SHP77 (cell line): ENCODE results near the gene TRMT61A.
A peak's percentile ranks its signal among the peaks of the same experiment; 100 is the strongest.

ENCODE experiments used
- DNase-seq, 2 experiments: peaks; one replicate each; lab custom pipeline; 2025; lab: John Stamatoyannopoulos, UW

The TRMT61A gene

DNA sequence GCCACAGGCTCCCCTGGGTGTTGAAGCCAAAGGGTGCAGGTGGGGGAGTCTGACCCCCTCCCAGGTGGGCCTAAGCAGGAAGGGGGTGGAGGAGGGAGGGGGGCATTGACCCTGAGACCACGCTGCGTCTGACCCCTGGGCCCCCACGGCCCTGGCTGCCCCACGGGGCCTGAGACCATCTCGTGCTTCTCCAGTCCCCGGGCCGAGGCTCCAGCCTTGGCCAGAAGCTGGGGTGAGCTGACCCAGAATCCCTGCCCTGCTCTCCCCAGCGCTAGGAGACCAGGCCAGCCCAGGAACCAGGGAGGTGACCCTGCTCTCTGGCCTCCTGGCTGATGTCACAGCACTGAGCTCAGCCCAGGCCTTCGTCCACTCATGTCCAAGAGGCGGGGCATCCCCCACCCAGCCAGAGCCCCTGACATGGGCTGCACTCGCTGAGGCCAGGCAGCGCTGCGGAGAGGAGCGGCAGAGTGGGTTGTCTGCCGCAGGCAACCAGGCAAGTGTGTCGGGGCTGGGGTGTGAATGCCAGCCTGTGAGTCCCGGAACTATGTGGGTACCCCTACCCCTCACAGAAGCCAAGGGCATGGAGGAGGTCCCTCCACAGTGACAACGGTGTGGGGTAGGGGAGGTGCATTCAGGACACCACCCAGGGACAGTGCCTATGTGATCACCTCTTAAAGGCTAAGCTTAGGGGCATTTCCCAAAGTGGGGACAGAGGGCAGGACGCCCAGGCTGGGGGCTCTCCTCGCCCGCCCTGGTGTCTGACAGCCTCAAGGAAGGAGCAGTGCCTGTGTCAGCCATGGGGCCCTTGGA lies 6.3 kb downstream of the TRMT61A start:
- DNase-seq: no peak

DNA sequence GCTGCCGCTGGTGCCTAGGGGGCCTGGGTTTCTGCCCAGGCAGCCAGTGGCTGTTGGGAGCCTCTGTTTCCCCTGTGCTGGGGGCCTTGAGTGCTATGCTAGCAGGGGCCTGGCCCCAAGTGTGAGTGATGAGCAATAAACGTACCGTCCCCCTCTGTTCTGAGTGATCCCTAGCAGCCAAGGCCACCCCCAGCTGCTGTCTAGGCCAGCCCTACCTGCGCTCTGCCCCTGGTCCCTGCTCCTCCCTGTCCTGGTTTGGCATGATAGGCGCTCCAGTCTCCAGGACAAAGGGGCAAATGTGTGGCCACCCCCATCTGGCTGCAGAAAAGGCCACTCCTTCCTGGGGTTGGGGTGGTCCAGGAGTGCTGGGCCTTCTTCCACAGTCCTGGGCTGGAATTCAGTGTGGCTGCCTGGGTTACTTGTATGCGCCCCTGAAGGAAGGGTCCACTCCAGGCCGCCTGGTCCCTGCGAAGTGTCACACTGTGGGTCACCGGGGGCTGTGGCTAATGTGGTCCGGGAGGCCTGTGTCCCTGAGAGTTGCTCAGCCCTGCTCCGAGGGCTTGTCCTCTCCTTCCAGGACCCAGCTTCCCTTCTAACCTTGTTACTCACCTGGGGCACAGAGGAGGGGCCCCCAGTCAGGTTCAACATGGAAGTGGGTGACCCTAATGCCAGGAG lies 7.0 kb downstream of the TRMT61A start:
- no peak for DNase-seq

DNA sequence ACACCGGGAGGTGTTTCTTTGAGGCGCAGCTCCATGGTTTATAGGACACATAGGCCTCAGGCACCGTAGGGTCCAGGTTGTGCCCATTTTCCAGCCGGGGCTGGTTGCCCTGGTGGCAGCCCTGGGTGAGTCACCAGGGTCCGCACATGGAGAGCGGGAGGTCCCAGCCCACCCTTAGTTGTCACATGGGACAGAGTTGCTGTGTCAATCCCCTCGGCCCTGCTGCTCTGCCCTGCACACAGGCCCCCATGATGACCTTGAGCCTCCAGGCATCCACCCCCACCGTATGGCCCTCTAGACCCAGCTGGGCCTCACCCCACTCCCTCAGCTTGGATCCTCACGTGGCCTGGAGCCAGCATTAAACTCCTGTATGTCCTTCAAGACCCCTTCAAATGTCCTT lies 7.7 kb downstream of the TRMT61A start:
- DNase-seq: no peak

DNA sequence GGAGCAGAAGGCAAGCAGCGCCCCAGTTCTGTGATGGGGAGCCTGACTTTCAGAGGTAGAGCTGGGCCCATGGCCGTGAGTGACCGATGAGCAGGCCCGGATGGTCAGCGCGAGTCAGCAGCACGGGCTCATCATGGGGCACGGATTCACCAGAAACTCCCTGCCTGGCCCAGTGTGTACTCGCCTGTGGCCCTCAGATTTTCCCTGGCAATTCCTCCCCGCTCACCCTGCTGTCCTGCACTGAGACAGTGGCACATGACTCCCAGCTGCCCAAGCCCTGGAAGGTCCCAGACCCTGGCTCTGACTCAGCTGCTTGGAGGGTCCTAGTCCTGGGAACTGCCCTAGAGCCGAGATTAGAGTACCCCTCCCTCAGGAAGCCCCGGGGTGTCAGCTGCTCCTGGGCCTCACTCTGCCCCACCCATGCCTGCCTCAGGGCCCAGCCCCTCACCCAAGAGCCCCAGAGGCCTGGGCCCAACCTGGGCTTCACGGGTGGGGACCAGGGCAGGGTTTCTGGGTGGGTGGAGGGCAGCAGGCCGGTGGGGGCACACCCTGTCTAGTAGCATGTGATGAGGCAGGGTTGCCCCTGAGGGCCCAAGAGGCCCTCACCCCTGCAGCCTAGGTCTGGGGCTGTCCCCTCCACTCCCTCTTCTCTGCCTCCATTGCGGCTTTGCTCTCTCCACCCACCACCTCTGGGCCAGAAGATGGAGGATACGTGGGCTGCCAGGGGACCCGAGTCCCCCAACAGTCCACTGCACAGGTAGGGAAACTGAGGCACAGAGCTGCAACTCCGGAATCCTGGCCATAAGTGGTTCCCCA lies 8.4 kb downstream of the TRMT61A start:
- no peak for DNase-seq

- no peak for DNase-seq
These were observed 9.5 kb downstream of the TRMT61A start for GRCh38 chr14:103538291-103539055.

GRCh38 chr14:103539056-103539825 lies 10.2 kb downstream of the TRMT61A start:
- peak in 1 of 2 experiments; percentile 31 for DNase-seq

DNA sequence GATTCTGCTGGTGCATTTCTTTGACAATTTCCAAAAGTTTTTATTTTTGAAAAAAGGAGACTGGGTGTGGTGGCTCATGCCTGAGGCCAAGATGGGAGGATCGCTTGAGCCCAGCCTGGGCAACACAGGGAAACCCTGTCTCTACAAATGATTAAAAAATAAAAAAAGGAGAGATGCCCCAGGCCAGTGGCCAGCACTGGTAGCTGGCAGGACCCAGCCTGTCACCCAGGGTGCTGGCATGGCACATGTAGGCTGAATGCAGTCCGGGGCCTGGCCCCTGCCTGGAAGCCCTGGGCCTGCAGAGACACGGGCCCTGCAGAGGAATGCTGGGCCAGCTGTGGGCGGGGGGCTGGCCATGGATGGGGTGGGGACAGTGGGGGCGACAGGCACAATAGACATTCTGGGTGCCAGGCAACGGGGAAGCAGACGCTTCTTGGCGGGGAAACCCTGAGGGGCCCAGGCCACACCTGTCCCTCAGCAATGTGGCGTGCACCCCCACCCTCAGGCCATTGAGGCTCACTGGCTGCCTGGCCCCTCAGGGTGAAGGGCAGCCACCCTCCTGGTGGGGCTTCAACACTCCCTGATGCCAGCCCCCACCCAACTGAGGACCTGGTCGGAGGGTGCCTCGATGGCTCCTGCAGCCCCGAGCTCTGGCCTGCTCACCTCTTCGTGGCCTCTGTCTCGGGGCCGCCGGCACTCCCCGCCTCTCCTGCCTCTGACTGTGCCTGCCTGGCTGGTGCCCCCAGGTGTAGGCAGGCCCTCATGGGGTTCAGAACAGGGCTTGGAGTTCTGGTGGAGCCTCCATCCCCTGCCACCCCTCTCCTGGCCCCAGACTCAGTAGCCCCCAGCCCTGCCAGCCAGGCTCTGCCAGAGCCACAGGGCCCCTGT lies 12.1 kb downstream of the TRMT61A start:
- DNase-seq: no peak

DNA sequence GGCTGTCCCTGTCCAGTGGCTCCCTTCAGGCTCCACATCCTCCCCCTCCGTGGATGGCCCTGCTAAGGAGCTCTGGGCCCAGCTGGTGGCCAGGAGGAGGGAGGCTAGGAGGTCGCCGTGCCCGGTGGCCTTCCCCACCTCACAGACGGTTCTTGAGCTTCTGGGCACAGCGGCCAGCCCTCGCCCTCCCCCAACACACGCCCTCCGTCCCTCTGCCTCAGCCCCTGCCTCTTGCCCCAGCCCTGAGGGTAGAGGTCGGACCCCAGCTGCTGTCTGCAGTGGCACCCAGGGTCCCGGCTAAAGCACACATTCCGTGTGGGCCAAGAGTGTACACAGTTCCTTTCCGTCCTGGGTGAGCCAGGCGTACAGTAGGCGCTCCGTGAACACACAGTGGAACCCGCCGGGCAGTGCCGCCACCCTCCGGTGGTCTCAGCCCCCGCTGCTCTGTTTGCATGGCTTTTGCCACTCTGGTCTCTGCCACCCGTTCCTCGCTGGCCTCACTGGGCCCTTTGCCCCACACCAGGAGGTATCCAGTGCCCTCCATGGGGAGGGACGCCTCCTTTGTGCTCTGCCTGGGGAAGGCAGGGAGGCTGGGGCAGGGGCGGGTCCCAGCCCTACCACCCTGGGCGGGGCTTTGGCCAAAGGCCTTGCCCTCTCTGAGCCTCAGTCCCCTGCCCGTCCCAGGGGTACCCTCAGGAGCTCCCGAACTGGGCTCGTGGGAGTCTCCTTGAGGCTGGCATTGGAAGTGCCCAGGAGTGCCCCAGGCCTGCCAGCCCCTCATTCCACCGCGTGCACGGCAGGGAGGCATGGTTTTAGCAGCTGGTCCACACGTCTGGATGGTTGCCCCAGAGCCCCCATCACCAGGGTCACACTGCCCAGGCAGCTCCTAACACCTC lies 13.0 kb downstream of the TRMT61A start:
- no peak for DNase-seq

DNA sequence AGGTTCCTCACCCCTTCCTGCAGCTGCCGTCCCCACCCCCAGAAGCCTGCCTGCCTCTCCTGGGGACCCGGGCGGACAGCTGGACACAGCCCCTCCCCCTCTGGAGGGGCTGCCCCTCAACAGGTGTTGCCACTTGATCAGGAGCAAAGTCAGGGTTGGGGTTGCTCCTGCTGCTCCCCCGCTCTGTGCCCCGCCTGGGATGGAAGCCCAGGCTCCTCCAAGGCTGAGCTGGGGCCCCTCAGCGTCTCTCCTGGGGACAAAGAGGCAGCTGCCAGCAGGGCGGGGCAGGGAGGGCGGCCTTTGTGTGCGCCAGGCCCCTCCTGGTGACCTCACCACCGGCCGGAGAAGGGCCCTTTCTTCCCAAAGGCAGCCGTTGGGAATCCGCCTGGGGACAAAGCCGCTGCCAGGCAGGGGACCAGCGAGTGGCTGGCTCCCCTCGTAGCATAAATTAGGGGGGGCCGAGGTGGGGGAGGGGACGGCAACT lies 13.7 kb downstream of the TRMT61A start:
- DNase-seq: peak; percentile 68 to 79

- no peak for DNase-seq
These were observed 14.1 kb downstream of the TRMT61A start for GRCh38 chr14:103543140-103543539.

GRCh38 chr14:103543721-103544387 lies 14.9 kb downstream of the TRMT61A start:
- DNase-seq: no peak

DNA sequence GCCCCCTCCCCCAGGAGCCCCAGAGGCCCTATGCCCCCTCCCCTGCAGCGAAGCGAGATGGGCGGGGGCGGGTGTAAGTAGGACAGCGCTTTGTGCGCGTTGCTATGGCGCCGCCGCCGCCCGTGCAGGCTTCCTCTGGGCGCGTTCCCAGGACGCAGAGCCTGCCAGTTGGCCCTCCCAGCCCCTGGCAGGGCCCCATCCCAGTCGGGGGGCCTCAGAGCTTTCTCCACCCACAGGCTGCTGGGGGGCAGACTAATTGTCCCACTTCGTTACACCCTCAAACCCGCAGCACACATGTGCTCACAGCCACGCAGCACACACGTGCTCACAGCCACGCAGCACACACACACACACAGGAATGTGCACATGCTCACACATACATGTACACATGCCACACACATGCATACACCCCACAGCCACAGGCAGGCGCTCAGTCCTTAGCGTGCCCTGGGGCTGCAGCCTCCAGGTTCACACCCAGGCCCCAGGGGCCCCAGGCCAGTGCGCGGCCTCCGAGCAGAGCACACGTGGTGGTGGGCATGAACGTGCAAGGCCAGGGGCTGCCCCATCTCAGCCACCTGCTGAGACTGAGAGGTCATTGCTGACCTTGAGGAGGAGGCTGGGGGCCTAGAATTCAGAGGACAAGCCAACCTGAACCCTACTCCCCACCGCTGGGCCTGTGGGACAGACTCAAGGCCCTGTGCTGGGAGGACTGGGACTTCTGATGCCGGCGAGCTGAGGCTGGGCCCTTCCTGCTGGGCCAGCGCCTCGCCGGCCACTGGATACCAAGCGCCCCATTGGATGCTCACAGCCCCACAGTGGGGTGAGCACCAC lies 15.6 kb downstream of the TRMT61A start:
- DNase-seq: no peak

- no peak for DNase-seq
These were observed 16.4 kb downstream of the TRMT61A start for GRCh38 chr14:103545219-103545914.

DNA sequence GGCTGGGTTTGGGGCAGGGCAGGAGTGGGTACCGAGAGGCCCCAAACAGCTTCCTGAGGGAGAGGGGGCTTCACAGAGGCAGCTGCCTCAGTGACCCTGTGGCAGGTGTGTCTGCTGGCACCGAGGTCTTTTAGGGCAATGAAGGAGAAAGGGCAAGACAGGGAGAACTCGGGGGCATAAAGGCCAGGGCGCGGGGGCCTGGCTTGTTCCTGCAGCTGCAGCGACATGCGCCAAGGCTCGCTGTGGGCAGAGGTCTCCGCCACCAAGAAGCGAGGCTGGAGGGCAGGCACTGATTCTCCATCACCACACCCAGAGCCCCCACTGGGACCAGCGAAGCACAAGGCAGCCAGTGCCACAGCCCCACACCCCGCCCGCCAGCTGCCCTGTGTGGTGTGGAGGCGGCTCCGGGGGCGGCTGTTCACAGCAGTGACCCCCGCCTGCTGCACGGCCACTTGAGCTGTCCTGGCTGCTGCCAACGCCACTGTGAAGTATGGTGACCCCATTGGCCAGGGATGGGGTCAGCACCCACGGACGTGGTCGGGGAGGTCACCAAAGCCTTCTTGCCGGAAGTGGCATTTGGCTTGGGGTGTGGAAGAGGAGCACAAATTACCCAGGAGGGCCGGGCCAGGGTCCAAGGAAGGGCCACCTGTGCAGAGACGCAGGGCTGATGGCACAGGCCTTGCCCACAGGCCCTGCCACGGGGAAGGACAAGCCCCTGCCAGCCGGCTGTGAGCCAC lies 17.1 kb downstream of the TRMT61A start:
- no peak for DNase-seq

GRCh38 chr14:103546652-103547454 lies 17.9 kb downstream of the TRMT61A start:
- DNase-seq: peak; percentile 57 to 68
